ENCODE measurements around the gene LRP5. TPM values are rescaled to one million over a fixed set of nuclear protein-coding genes. Genes with fewer than 3 reads are reported as not detected.

The LRP5 gene
- 26.4 and 30.6 TPM in 2 replicates for total RNA-seq (2014; rRNA removed; shearing (Covaris generic))

DNA sequence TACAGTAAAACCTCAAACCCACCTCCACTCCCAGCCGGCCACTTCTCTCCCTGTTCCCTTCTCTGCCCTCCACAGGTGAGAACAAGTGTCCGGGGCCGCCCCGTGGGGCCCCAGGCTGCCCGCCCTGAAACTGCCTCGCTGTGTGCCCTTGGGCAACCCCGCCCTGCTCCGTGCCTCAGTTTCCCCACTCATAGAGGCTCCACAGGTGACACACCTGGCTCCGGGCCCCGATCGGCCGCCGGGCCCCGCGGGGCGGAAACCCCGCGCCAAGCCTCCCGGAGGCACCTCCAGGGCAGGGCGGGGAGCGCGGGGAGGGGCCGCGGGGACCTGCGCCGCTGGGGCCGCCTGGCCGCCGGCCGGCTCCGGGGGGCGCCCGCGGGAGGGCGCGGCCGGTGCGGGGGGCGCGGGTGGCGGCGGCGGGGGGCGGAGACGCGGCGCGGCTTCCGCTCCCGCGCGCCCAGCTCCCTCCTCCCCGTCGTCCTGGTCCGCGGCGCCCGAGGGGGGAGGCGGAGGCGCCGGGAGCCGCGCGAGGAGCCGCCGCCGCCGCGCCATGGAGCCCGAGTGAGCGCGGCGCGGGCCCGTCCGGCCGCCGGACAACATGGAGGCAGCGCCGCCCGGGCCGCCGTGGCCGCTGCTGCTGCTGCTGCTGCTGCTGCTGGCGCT lies at the start of gene LRP5:
Gene LRP5, plus strand, starts transcription at position 475 of the 663 bp plus-strand sequence. Its CDS starts 124 bp downstream, at position 599.

DNA sequence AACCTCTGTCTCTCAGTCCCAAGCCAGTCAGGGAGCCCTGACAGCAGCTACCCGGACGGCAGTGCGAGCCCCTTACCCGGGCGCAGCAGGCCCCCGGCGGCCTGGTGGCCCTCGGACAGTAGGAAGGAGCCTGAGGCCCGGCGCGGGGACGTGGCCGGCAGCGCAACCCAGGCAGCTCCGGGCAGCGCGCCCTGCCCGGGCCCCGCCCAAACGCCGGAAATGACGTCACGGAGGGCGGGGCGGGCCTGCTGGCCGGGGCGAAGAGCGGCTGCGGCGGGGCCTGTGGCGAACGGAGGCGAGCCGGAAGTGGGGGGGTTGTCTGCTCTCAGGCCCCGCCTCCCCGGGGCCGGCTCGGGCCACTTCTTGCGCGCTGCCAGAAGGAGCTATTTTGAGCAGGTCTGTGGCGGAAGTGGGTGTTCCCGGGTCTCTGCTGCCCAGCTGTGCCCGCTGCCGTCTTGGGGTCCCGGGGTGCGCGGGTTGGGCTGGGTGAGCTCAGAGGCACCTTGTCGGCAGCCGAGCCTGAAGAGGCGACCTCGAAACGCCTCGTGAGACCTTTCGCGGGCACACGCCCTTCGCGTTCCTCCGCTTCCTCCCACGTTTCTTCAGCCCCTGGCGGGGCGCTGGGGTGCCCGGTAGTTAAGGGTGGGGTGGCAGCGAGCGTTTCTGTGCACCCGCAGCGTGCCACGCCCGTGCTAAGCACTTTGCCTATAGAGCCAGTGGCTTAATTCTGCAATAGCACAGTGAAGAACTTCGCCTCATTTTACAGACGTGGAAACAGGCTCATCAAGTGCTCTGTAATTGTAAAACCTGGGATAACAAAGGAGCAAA lies 40.4 kb upstream of the LRP5 start, which contains the start of gene C11orf24:
Gene C11orf24, minus strand, starts transcription at position 193 of the 828 bp plus-strand sequence. CDS start 8,206 bp downstream, outside the sequence.

DNA sequence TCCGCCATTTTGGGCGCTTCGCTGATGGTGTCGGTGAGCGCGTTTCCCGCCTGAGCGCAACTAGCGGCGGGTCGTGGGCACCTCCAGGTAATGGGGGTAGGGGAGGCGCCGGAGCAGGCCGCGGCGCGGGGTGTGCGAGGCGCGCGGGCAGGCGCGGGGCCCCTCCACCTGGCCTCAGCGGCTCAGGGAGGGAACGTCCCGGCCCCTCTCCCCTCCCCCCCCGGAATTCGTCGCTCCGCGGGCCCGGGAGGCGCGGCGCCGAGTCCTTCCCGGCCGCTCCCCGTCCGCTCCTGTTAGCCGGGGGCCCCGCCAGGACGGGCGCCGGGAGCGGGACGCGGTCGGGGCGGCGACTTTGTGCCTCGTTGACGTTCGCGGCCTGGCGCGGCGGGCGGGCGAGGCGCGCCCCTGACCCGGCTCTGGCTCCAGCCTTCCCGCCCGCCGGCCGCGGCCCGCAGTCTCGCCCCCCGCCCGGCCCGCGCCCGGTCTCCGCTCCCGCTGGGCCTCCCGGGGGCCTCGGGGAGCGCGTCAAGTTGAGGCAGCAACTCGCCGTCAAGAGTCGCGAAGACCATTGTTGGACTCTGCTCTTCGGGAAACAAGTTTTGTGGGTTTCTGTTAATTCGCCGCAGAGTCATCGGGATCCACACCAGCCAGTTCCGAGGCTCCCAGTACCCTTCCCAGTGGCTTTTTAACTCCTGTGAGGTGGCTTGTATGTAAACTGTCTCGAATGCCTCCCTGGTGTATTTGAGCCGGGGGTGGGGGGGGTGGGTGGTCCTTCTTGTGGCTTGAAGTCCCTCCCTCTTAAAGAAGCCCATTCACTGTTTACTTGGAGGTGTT lies 148.6 kb downstream of the LRP5 start, which contains the start of gene PPP6R3:
Gene PPP6R3, plus strand, starts transcription at position 12 of the 834 bp plus-strand sequence. CDS start 76,913 bp downstream, outside the sequence.

Small RNA genes lying within 50 kb of the gene (small RNA-seq; reads per million reads assigned to genes)
- not detected for gene NDUFA3P2

Other genes with a start within 250 kb of the LRP5 start
- 16.0 and 22.2 TPM in 2 replicates for gene CHKA, start 191.2 kb upstream of the LRP5 start, total RNA-seq (2014; rRNA removed; shearing (Covaris generic))
- gene KMT5B, start 99.3 kb upstream of the LRP5 start, total RNA-seq (2014; rRNA removed; shearing (Covaris generic)), result 20.9 and 23.8 TPM in 2 replicates
- gene C11orf24, start 40.6 kb upstream of the LRP5 start, total RNA-seq (2014; rRNA removed; shearing (Covaris generic)), result 57.5 and 63.6 TPM in 2 replicates
- gene PPP6R3, start 148.2 kb downstream of the LRP5 start, total RNA-seq (2014; rRNA removed; shearing (Covaris generic)), result 100 and 116 TPM in 2 replicates